GM18502 (cell line): ENCODE results near the gene MGAT4C.
A peak's percentile ranks its signal among the peaks of the same experiment; 100 is the strongest.
"Not testable (repeated sequence)": the region's sequence is repeated elsewhere in the genome, so short reads cannot be mapped to it uniquely, and the experiment has no call there.

Experiments
- ATAC-seq: cut with Tn5 transposase; IDR thresholded peaks from one replicate; pipeline ENCODE4 v1.9.1; 2021; ENCODE audit warnings: mild to moderate bottlenecking; ENCODE audit not compliant: unreplicated experiment, poor library complexity

The MGAT4C gene

DNA sequence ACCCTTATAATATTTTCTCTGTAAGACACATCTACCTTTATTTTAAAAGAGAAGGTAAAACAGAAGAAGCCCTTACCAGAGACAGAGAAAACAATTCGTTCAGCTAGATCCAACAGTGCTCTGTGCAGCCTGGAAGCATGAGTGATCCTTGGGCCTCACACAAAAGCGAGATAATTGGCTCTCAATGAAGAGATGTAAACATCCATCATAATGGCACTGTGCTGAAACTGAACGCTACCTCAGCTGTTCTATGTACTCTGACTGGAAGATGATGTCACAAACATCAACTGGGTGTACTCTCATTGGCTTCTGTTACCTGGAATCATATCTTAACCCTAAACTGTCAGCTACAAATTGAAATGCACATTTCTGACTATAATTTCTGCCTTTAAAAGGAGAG, at the start of gene MGAT4C:
MGAT4C (minus strand) TSS at position 229 of the 400 bp plus-strand sequence.
- no peak for ATAC-seq

DNA sequence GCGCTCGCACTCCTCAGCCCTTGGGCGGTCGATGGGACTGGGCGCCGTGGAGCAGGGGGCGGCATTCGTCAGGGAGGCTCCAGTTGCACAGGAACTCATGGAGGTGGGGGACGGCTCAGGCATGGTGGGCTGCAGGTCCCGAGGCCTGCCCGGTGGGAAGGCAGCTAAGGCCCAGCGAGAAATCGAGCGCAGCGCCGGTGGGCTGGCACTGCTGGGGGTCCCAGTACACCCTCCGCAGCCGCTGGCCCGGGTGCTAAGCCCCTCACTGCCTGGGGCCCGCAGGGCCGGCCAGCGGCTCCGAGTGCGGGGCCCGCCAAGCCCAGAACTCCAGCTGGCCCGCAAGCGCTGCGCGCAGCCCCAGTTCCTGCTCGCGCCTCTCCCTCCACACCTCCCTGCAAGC, 40.2 kb upstream of the MGAT4C start:
- ATAC-seq, result not testable (repeated sequence)

DNA sequence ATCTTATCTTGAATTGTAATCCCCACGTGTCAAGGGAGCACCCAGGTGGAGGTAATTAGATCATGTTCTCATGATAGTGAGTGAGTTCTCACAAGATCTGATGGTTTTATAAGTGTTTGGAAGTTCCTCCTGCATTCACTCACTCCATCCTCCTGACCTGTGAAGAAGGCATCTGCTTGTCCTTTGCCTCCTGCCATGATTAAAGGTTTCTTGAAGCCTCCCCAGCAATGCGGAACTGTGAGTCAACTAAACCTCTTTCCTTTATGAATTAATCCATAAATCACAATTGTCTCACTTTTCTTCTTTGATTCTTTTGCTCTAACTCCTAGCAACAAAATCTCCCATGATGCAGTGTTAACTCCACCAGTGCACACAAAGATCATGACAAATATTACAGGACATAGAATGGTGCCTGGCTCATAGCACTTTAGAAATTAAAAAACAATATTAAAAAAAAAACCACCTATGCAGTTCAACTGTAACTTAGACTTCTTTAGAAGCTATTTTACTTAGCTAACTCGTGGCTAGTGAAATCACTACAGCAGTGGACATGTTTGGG, 37.6 kb upstream of the MGAT4C start:
- ATAC-seq, result no peak

DNA sequence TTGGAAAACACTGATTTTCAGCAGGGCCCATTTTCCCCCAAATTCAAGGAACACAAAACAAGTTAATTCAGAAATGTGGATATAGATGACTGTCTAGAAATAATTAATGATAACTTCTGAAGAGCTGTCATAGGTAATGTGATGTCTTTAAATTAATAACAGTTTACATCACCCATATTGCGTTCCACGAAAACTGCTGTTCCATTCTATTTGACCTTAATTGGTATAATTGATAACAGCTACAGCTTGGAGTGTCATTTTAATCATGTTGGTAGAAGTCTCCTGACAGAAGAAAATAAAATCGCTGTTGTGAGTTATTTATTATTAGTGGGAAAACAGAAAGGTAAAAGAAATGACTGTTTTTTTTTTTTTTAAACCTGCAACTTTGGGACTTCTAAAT, 36.3 kb upstream of the MGAT4C start:
- no peak for ATAC-seq

DNA sequence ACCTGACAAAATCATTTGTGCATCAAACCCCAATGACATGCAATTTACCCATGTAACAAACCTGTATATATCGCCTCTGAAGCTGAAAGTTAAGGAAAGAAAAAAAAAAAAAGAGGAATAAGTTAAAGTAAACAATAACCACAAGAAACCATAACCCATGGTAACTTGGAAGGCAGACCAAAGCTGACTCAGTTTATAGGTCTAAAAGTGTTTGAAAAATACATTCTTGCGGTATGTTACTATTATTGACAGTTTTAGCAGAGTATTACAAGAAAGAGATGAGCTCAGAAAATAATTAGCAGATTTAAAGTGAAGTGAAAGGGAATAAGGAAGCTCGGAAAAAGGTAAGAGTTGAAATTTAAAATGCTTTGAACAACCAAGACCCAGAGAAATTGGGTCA, 34.4 kb upstream of the MGAT4C start:
- ATAC-seq, result no peak

DNA sequence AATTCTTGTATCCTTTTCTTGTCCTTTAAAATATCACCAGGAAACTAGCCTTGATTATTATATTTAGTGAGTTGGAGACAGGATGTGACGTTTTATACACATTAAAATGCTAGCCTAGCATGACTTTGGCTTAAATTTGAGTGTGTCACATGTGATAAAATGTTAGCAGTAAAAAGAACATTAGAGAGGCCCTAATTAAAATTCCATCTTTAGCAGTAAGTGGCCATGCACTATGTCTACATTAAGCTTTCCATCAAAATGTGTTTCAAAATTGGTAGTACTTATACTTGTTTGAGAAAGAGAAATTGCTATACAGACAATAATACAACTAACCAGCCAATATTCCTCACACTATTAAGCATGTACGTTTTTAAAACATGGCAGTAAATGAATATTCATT, 29.9 kb upstream of the MGAT4C start:
- ATAC-seq, result no peak

DNA sequence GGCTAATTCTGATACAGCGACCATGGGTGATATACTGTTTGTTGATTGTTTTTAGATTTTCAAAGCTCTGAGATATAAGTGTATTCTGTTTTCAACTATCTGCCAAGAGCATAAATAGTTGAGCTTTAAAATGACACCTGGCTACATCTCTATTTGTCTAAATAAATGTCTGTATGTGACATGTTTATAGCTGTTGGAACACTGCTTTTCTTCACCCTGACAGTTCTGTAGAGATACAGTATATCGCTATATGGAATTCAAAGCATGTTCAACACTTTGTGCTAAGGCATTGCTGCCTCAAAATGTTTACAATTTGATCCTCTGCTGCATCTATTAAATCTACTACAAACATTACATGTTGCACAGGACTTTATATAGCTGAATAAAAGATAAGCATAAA, 27.4 kb upstream of the MGAT4C start:
- ATAC-seq, result no peak

DNA sequence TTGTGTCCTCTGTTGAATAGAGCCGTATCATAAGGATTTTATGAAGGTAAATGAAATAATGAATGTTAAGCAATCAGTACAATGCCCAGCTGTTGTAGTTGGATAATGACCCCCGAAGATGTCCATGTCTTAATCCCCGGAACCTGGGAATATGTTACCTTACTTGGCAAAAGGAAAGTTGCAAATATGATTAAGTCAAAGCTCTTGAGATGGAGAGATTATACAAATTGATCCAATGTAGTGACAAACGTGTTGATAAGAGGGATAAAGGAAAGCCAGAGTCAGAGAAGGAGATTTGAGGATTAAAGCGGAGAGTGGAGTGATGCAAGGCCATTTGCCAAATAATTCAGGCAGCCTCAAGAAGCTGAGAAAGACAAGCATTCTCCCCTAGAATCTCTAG, 19.2 kb upstream of the MGAT4C start:
- ATAC-seq, result no peak

DNA sequence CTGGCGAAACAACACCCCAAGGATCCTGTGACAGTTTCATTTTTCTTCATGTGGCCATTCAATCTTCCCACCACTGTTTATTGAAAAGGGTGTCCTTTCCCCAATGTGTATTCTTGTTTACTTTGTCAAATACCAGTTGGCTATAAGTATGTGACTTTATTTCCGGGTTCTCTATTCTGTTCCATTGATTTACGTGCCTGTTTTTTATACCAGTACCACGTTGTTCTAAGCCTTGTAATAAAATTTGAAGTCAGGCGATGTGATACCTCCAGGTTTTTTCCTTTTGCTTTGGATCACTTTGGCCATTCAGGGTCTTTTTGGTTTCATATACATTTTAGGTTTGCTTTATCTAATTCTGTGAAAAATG, 9.1 kb upstream of the MGAT4C start:
- ATAC-seq, result no peak

DNA sequence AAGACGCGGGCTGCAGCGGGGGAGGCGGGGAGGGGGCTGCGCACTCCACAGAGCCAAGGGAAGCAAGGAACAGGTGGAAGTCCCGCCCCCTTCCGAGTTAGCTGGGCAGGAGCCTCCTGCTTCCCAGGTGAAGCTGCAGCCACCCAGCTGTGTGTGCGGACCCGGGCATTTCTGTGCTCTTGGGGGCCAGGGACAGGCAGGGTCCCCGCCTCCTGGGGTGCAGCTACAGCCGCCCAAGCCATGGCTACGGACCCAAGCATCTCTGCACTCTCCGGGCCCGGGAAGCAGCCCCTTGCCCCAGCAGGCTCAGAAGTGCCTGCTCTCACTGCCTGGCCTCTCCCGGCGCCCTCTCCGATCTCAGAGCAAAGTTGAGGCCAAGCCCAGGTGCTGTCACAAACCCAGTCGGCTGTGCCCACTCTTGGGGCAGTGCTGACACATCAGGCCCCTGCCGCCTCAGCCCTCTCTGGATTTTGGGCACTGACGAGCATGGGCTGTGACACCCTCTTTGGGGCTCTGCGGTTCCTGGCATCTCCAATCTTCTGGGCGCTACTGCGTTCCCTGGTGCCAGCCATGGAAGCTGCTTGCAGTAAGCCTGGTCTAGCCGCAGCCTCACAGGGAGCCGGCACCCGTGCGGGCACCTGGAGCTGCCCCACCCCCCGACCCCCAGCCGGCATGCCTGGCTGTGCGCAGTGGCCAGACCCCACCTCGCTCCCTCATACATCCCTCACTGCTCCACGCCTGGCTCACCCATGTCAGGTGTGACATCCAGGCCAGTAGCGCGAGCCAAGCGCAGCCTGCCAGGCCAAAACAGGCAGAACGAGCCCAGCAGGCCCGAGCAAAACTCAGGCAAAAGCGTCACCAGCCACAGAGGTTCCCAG, 8.5 kb upstream of the MGAT4C start:
- no peak for ATAC-seq

DNA sequence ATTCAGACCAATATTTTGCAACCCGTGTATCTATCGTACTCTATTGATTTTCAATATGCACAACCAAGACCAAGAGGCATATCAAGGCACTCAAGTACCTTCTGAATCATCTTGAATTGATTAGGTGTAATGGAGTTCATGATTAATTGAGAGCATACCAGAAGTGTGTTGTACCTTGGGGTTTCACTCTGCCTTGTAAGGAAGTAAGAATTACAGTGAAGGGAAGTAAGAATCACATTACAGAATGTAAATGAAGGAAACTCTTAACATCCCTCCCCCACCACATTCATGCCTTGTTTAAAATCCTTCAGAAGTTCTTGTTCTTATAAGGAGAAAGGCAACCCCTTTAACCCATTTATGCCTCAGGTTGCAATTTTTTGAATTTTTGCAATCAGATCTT, 5.4 kb upstream of the MGAT4C start:
- no peak for ATAC-seq

DNA sequence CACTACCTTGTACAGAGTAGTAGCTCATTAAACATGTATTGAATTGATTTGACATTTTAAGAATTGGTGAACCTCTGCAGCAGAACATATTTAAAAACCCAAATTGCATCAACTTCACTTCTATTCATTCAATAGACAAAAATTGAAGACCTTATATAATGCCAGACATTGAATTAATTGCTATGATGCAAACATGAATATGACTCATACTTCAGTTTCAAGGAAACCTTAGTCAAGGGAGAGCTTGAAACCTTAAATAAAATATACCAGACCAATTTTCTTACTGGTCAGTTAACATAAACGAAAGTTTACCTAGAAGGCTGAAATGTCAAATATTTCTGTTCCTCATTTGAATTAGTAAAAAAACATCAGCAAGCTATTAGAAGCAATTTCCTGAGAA, 5.0 kb upstream of the MGAT4C start:
- no peak for ATAC-seq

DNA sequence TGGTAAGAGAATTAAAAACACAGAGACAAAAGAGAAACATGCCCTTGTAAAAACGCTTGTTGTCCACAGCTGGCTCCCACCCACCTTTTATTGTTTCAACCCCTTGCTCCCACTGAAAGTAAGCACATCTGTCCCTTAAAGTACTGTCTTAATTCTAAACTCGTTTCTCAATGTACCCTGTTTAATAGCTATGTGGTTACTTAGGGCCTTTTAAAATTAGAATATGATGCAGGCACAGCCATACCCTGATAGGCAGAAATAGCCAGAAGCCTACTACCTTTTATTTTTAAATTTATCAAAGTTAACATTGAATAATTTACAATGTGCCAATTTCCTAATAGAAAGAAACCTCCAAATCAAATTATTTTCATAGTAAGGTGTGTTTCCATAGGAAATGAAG, 4.0 kb upstream of the MGAT4C start:
- no peak for ATAC-seq

DNA sequence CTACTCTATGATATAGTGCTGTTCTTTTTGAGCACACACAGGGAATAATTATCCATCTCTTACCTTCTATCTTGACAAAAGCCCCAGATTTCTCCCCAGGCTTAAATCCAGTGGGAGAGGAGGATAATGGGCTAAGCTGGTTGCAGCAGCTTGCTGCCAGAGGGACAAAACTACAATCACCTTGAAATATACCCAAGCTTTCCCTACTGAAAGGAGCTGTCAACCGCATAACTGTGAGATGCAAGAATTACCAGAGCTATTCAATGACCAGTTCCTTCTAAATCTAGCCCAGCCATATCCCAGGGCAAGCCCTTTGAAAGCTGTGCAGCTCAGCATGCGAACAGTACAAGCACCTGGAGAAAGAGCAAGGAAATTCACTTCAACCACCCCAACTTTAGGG, 943 bp upstream of the MGAT4C start:
- ATAC-seq, result no peak

DNA sequence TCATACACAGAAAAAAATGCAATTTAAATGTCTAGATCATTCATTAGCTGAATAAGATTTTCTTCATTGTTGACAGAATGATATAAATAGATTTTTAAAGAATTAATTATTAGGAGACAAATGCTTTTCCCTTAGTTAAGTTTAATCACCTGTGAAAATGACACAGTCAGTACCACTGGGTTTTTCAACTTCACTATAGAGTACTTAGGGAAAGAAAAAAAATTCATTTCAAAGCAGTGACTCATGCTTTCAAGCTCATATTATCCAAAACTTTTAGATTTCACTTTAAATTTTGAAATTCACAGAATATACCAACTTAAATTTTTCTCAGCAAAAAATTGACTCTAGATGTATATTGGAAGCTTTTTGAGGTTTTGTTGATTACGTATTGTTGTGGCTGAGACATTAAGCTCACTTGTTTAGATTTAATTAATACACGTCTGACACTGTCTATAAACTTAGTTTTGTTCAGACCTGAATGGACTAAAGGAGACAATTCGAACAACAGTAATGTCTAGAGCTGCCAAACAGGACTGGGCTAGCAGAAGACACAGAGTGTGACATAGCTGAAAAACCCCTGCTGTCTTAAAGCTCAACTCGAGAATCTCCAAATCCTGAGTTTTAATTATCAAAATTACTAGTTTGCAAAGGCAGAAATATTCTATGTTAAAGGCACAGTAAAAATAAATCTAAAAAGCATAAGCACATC, 1.6 kb downstream of the MGAT4C start:
- no peak for ATAC-seq

DNA sequence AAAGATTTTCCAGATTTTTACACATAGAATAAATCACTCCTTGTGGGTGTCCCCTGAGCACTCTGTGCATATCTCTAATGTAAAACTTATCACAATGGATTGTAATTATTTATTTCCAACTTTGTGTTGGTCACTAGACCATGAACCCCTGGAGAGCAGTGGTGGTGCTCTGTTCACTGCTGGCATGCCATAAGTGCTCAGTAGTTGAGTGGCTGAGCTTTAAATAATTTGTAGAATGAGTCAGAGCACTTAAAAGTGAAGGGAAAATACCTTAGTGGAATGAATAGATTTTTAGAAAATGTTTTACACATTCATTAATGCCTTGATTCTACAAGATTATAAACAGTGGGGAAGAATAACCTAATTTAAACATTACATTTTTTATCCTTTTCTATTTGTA, 6.3 kb downstream of the MGAT4C start:
- ATAC-seq, result peak; percentile 76

DNA sequence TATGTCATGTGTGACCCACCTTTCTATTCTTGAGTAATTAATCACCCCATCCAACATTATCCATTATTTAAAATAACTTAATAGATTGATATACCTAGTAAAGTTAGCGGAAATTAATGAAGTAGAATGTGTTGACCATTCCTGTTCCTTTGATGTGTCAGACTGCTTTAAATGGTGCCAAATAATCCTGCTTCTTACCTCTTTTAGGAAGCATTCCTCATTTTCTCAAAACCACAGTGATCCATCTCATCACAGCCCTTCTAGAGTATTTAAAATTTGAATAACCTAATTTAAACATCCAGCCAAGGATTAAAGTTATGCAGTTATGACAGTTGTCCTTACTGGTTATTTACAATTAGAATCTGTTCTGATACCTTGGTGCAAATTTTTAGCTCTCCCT, 6.9 kb downstream of the MGAT4C start:
- no peak for ATAC-seq

DNA sequence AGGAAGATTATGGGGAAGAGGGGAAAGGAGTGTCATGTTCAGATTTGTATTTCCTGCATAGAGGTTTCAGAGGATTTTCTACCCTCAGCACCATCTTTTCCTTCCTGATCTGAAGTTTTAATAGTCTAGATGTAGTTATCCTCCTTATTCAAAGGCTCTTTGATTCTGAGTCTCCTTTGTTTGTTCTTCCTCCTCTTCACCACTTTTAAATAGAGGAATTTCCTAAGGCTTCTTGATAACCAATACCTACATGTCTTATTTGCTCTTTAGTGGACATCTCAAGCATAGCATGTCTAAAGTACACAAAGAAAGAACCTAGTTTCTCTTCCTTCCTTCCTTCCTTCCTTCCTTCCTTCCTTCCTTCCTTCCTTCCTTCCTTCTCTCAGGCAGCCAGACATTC, 8.3 kb downstream of the MGAT4C start:
- ATAC-seq, result no peak

DNA sequence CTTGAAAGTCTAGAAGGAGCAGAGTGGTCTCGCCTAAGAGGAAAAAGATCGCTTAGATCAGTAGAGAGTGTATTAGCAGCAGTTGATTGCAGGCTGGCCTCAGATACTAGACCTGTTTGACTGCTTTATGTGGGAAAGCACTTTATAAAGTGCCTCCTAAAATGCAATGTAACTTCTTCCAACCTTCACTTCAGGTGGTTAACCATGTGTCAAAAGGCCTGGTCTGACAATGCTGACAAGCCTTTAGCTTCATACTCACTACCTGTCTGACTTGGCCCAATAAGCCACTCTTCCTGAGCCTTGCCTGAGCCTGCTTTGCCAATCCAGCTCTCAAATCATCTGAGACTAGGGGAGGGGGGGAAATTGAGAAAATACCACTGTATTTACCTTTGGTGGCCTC, 14.6 kb downstream of the MGAT4C start:
- no peak for ATAC-seq

DNA sequence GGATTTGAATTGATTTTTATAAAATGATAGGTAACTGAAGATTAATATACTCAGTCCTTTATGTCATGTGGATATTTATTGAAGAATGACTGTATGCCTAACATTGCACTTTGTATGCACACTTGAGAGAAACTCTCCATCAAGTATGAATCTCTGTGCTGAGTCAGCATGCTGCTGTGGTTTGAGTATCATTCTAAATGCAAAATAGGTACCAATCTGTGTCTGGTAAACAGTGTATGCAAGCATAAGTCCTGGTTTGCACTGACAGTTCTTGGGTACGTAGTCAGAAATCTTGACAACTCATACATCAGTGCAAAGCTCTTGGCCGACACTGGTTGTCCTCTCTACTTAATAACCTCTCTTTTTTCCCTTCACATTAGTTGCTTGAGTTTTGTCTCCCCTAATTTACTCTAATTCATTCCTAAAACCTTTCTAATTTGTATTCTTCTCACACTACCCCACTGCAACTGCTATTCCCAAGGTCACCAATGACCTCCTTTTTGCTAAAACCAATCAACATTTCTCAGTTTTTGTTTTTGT, 21.8 kb downstream of the MGAT4C start:
- ATAC-seq, result no peak

DNA sequence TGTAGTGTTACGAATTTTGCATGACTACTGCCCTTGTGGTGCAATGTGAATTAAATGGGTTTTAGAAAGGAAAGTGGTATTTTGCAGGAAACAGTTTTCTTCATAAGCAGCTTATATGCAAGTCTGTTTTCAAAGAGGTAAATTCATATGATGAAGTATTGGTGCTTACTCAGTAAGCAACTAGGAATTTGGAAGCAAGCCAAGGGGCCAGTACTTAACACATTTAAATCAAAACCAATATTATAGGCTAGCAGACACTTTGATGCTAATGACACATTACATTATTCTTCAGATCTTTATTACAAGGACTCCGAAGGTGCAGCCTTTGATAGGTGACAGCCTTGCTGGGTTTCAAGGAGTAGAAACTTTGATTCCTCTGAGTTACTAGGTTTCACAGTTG, 23.1 kb downstream of the MGAT4C start:
- ATAC-seq, result no peak
